VCaP (cell line): ENCODE results near the gene TRIM56.
A peak's percentile ranks its signal among the peaks of the same experiment; 100 is the strongest.
"Not testable (repeated sequence)": the region's sequence is repeated elsewhere in the genome, so short reads cannot be mapped to it uniquely, and the experiment has no call there.

Experiments used
- H3K27ac ChIP-seq: fragments of 450-650 bp; 2 replicates; pipeline ENCODE4 v1.5.1; 2017
- TF ChIP-seq, protein P1 (sequence below): fragments of 450-650 bp; conservative IDR thresholded peaks from 2 replicates; pipeline ENCODE4 v1.5.1; 2017; ENCODE audit warnings: mild to moderate bottlenecking, moderate library complexity

Gene TRIM56, protein sequence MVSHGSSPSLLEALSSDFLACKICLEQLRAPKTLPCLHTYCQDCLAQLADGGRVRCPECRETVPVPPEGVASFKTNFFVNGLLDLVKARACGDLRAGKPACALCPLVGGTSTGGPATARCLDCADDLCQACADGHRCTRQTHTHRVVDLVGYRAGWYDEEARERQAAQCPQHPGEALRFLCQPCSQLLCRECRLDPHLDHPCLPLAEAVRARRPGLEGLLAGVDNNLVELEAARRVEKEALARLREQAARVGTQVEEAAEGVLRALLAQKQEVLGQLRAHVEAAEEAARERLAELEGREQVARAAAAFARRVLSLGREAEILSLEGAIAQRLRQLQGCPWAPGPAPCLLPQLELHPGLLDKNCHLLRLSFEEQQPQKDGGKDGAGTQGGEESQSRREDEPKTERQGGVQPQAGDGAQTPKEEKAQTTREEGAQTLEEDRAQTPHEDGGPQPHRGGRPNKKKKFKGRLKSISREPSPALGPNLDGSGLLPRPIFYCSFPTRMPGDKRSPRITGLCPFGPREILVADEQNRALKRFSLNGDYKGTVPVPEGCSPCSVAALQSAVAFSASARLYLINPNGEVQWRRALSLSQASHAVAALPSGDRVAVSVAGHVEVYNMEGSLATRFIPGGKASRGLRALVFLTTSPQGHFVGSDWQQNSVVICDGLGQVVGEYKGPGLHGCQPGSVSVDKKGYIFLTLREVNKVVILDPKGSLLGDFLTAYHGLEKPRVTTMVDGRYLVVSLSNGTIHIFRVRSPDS

DNA sequence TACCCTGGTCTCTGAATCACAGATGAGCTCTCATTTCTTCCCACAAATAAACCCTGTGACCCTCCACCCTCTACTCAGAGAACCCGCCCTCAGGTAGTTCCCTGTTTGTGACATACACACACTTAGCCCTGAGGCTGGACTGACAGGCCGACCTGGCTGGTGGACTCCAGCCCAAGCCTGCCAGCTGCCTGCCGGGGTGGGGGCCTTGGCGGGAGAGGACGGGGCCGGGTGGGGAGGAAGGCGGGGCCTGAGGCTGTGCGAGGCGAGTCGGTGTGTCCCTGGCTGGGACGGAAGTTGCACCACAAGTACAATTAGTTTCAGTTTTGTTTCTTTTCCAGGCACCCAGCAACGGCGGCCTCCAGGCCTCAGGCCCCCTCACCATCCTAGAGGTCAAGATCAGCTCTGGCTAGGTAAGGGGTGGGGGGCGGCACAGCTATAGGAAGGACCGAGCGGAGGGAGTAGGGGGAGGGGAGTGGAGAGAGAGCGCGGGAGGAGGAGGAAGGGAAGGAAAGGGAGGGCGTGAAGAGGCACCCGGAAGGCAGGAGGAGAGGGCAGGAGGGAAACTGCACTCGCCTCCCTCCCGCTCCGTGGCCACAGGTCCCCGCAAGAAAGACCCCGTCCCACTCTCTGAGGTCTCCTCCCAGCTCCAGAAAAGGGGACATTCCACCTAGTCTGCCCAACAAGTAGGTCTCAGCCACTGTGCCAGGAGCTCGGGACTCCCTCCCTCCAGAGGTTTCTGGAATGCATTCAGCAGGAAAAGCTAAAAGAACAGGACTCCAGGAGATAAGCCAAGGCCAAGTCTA is at the start of gene TRIM56:
TSS of gene TRIM56 (plus strand) at position 320 of the 803 bp plus-strand sequence. CDS start 1,832 bp downstream, outside the sequence.
- TF ChIP-seq, protein P1, sequence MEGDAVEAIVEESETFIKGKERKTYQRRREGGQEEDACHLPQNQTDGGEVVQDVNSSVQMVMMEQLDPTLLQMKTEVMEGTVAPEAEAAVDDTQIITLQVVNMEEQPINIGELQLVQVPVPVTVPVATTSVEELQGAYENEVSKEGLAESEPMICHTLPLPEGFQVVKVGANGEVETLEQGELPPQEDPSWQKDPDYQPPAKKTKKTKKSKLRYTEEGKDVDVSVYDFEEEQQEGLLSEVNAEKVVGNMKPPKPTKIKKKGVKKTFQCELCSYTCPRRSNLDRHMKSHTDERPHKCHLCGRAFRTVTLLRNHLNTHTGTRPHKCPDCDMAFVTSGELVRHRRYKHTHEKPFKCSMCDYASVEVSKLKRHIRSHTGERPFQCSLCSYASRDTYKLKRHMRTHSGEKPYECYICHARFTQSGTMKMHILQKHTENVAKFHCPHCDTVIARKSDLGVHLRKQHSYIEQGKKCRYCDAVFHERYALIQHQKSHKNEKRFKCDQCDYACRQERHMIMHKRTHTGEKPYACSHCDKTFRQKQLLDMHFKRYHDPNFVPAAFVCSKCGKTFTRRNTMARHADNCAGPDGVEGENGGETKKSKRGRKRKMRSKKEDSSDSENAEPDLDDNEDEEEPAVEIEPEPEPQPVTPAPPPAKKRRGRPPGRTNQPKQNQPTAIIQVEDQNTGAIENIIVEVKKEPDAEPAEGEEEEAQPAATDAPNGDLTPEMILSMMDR = no peak
- H3K27ac ChIP-seq = peak within 1 kb of the TSS; percentile 97

DNA sequence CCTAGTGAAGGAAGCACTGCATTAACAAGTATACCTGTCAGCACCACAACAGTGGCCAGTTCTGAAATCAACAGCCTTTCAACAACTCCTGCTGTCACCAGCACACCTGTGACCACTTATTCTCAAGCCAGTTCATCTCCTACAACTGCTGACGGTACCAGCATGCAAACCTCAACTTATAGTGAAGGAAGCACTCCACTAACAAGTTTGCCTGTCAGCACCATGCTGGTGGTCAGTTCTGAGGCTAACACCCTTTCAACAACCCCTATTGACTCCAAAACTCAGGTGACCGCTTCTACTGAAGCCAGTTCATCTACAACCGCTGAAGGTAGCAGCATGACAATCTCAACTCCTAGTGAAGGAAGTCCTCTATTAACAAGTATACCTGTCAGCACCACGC is 49.3 kb upstream of the TRIM56 start:
- TF ChIP-seq, protein P1 = no peak
- no peak overlapping the region for H3K27ac ChIP-seq

DNA sequence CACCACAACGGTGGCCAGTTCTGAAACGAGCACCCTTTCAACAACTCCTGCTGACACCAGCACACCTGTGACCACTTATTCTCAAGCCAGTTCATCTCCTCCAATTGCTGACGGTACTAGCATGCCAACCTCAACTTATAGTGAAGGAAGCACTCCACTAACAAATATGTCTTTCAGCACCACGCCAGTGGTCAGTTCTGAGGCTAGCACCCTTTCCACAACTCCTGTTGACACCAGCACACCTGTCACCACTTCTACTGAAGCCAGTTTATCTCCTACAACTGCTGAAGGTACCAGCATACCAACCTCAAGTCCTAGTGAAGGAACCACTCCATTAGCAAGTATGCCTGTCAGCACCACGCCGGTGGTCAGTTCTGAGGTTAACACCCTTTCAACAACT is 44.0 kb upstream of the TRIM56 start:
- not testable (repeated sequence) for H3K27ac ChIP-seq

DNA sequence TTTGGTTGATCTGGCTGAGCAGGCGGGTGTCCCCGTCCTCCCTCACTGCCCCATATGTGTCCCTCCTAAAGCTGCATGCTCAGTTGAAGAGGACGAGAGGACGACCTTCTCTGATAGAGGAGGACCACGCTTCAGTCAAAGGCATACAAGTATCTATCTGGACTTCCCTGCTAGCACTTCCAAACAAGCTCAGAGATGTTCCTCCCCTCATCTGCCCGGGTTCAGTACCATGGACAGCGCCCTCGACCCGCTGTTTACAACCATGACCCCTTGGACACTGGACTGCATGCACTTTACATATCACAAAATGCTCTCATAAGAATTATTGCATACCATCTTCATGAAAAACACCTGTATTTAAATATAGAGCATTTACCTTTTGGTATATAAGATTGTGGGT is 26.9 kb upstream of the TRIM56 start:
- TF ChIP-seq, protein P1 = no peak
- H3K27ac ChIP-seq = no peak overlapping the region

DNA sequence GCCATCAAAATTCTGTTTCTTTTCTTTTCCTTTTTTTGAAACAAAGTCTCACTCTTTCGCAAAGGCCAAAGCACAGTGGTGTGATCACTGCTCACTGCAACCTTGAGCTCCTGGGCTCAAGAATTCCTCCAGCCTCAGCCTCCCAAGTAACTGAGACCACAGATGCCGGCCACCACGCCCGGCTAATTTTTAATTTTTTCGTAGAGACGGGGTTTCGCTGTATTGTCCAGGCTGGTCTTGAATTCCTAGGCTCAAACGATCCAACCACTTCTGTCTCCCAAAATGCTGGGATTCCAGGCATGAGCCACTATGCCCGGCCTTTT is 25.7 kb upstream of the TRIM56 start:
- TF ChIP-seq, protein P1 = peak; percentile 9
- H3K27ac ChIP-seq = no peak overlapping the region

DNA sequence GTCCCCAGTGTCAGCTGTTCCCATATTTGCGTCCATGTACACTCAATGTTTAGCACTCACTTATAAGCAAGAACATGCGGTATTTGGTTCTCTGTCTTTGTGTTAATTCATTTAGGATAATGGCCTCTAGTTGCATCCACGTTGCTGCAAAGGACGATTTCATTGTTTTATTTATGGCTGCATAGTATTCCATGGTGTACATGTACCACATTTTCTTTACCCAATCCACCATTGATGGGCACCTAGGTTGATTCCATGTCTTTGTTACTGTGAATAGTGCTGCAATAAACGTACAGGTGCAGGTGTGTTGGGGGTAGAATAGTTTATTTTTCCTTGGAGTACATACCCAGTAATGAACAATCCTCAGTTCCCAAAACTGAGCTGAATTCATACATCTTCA is 24.3 kb upstream of the TRIM56 start:
- no peak overlapping the region for H3K27ac ChIP-seq
- TF ChIP-seq, protein P1 = no peak

DNA sequence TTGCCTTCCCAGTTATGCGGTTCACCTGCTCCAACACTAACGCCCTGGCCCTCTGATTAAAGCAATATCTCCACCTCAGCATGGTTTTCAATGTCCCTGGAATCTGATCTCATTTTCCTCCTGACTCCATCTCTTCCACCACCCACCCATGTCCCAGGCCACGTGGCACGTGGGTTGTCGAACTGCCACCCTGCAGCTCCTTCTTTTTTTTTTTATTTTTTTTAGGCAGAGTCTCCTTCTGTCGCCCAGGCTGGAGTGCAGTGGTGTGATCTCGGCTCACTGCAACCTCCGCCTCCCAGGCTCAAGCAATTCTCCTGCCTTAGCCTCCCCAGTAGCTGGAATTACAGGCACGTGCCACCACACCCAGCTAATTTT is 21.1 kb upstream of the TRIM56 start:
- not testable (repeated sequence) for H3K27ac ChIP-seq

DNA sequence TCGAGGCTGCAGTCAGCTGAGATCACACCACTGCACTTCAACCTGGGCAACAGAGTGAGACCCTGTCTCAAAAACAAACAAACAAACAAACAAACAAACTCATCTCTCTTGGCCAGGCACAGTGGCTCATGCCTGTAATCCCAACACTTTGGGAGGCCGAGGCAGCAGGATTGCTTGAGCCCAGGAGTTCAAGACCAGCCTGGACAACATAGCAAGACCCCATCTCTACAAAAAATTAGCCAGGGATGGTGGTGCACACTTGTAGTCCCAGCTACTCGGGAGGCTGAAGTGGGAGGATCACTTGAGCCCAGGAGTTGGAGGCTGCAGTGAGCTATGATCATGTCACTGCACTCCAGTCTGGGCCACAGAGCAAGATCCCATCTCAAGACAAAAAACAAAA is 20.1 kb upstream of the TRIM56 start:
- H3K27ac ChIP-seq = not testable (repeated sequence)
